Naive thymus-derived CD4-positive, alpha-beta T cell (primary cell): ENCODE measurements around the gene AK1. TPM values are rescaled to one million over a fixed set of nuclear protein-coding genes. Genes with fewer than 3 reads are reported as not detected.

Experiments
- ATAC-seq: fragments of 150-1000 bp; cut with Tn5 transposase; 2 replicates; pipeline ENCODE4 v1.10.0; 2021; ENCODE audit warnings: mild to moderate bottlenecking, moderate library complexity
- CTCF ChIA-PET: fragments of 350-600 bp; sonication (Branson Sonifier 250); formaldehyde crosslinking; loops from one replicate; lab custom pipeline; 2021; ENCODE audit warnings: antibody characterized with exemption; lab: Charles Lee
- POLR2A ChIA-PET: fragments of 350-600 bp; sonication (Branson Sonifier 250); formaldehyde crosslinking; loops from one replicate; lab custom pipeline; 2021; ENCODE audit warnings: antibody characterized with exemption, inconsistent platforms; lab: Charles Lee
- DNase-seq, 9 donors: peaks; one replicate each; pipeline versions ENCODE4 v3.0.0 to v3.0.0-alpha.2; 2020 to 2022; ENCODE audit warnings: mixed read lengths in 1 of 9
- H3K27ac ChIP-seq: one replicate; pipeline ENCODE4 v1.7.0; 2013; ENCODE audit warnings: mild to moderate bottlenecking, low read depth, low read length, moderate library complexity
- H3K27me3 ChIP-seq, 2 donors: one replicate each; pipeline ENCODE4 v1.7.0; 2013; ENCODE audit warnings: low read length in 2 of 2, mild to moderate bottlenecking in 2 of 2, moderate library complexity in 2 of 2; ENCODE audit not compliant: control insufficient read depth in 2 of 2, insufficient read depth in 2 of 2
- H3K36me3 ChIP-seq, 3 experiments: 1 replicate in 2 of 3; 2 replicates in 1 of 3; pipeline ENCODE4 v1.7.0; 2013; ENCODE audit warnings: low read length in 3 of 3, mild to moderate bottlenecking in 3 of 3, moderate library complexity in 1 of 3; ENCODE audit not compliant: insufficient read depth in 3 of 3, control insufficient read depth in 2 of 3
- H3K4me1 ChIP-seq, 2 donors: one replicate each; pipeline ENCODE4 v1.7.0; 2013; ENCODE audit warnings: low read length in 2 of 2, mild to moderate bottlenecking in 2 of 2, moderate library complexity in 1 of 2; ENCODE audit not compliant: control insufficient read depth in 2 of 2, insufficient read depth in 2 of 2
- H3K4me3 ChIP-seq: 2 replicates; pipeline ENCODE4 v1.7.0; 2013; ENCODE audit warnings: mild to moderate bottlenecking, low read length
- H3K9me3 ChIP-seq, 3 experiments: 1 replicate in 2 of 3; 2 replicates in 1 of 3; pipeline ENCODE4 v1.7.0; 2013; ENCODE audit warnings: low read length in 3 of 3; ENCODE audit not compliant: control insufficient read depth in 2 of 3
- H3K27ac Mint-ChIP-seq, 9 donors: one replicate each; pipeline ENCODE4 v1.8.0; 2020 to 2022; ENCODE audit warnings: mixed read lengths in 9 of 9, mild to moderate bottlenecking in 8 of 9, moderate library complexity in 5 of 9, inconsistent platforms in 2 of 9
- H3K27me3 Mint-ChIP-seq, 5 donors: one replicate each; pipeline ENCODE4 v1.8.0; 2021 to 2022; ENCODE audit warnings: mixed read lengths in 5 of 5, mild to moderate bottlenecking in 1 of 5
- H3K36me3 Mint-ChIP-seq, 5 donors: one replicate each; pipeline ENCODE4 v1.8.0; 2020 to 2022; ENCODE audit warnings: mixed read lengths in 5 of 5, mild to moderate bottlenecking in 3 of 5, inconsistent platforms in 1 of 5
- H3K4me1 Mint-ChIP-seq, 7 donors: one replicate each; pipeline ENCODE4 v1.8.0; 2020 to 2022; ENCODE audit warnings: mixed read lengths in 7 of 7, mild to moderate bottlenecking in 3 of 7, inconsistent platforms in 1 of 7
- H3K4me3 Mint-ChIP-seq, 10 donors: one replicate each; pipeline ENCODE4 v1.8.0; 2020 to 2022; ENCODE audit warnings: mild to moderate bottlenecking in 10 of 10, mixed read lengths in 10 of 10, moderate library complexity in 6 of 10, inconsistent platforms in 2 of 10
- H3K9me3 Mint-ChIP-seq, 11 donors: one replicate each; pipeline ENCODE4 v1.8.0; 2020 to 2022; ENCODE audit warnings: mixed read lengths in 11 of 11, mild to moderate bottlenecking in 4 of 11, inconsistent platforms in 1 of 11, moderate library complexity in 1 of 11
- intact Hi-C, 2 donors: fragments of 100-400 bp; cut with micrococcal nuclease; formaldehyde crosslinking; loops; one replicate each; pipeline ENCODE4 v1.15.1; 2023
- polyA plus RNA-seq, 2 donors: library from polyadenylated mRNA; unstranded; fragments of 300-500 nt; fragmentation: Illumina TruSeq; gene quantifications; one replicate each; pipeline ENCODE4 v1.2.3, GENCODE V29; 2021
- total RNA-seq, 6 experiments: library from RNA in 5 of 6; stranded (reverse) in 5 of 6; gene quantifications; 1 replicate in 5 of 6; 2 replicates in 1 of 6; pipeline ENCODE4 v1.2.3 and lab custom pipeline; 2021 to 2026

Gene AK1
- total and polyA plus RNA-seq, 7 experiments from 2014 or later: 0.09 to 64.9 (median 45.1) TPM

- Mint-ChIP-seq H3K36me3 (peaks cover 4 to 20% (median 7%) of the 10 kb centered on the region in 5 donors), H3K4me3 (peak overlapping the region in 2 of 10 donors; percentile 7 to 19), H3K9me3 (no peaks in the 10 kb centered on the region), H3K27me3 (no peaks in the 10 kb centered on the region), H3K4me1 (peaks cover 18 to 49% (median 38%) of the 10 kb centered on the region in 7 donors), H3K27ac (peak overlapping the region in 6 of 9 donors; percentile 43 to 81 (median 61))
- H3K27ac ChIP-seq: no peak overlapping the region
- no peaks in the 10 kb centered on the region for H3K9me3 ChIP-seq
- H3K36me3 ChIP-seq: peaks cover 0 to 56% (median 0%) of the 10 kb centered on the region in 3 experiments
- H3K4me1 ChIP-seq: peaks cover 24% of the 10 kb centered on the region in 2 donors
- no peak for ATAC-seq
- CTCF ChIA-PET: interaction anchor here (0.6 to 1.7 kb wide), 6 partner anchors 9 to 178 kb away, joined by 3 to 8 read pairs (median 4); partner anchors contain the start of gene TOR2A
- no peaks in the 10 kb centered on the region for H3K27me3 ChIP-seq
- no peak for DNase-seq
- intact Hi-C loops: no loop called here
- POLR2A ChIA-PET: interaction anchor here (1.1 to 1.2 kb wide), 3 partner anchors 9 to 178 kb away, joined by 3 to 4 read pairs (median 3); partner anchors contain the start of gene TOR2A
- no peak overlapping the region for H3K4me3 ChIP-seq
Measured at GRCh38 chr9:127912882-127913281, 35.4 kb upstream of the AK1 start.

GRCh38 chr9:127912296-127912695, 34.8 kb upstream of the AK1 start:
- Mint-ChIP-seq H3K9me3 (no peaks in the 10 kb centered on the region), H3K36me3 (peaks cover 4 to 20% (median 7%) of the 10 kb centered on the region in 5 donors), H3K27ac (peak overlapping the region in 2 of 9 donors; percentile 5 to 95), H3K4me1 (peaks cover 18 to 44% (median 33%) of the 10 kb centered on the region in 7 donors), H3K27me3 (no peaks in the 10 kb centered on the region), H3K4me3 (no peak overlapping the region)
- H3K36me3 ChIP-seq: peaks cover 0 to 59% (median 0%) of the 10 kb centered on the region in 3 experiments
- intact Hi-C loops: no loop called here
- ATAC-seq (no peak), DNase-seq (peak in 1 of 9 donors; percentile 6)
- H3K4me3 ChIP-seq: no peak overlapping the region
- no peaks in the 10 kb centered on the region for H3K9me3 ChIP-seq
- ChIA-PET POLR2A (interaction anchor here (0.6 to 1.2 kb wide), 4 partner anchors 8 to 177 kb away, joined by 3 to 4 read pairs (median 3); partner anchors contain the start of gene TOR2A), CTCF (interaction anchor here (0.9 to 1.1 kb wide), 2 partner anchors 9 to 30 kb away, joined by 3 to 4 read pairs; no protein-coding TSS in a partner anchor)
- peaks cover 20 to 23% of the 10 kb centered on the region in 2 donors for H3K4me1 ChIP-seq
- no peak overlapping the region for H3K27ac ChIP-seq
- no peaks in the 10 kb centered on the region for H3K27me3 ChIP-seq

- DNase-seq (peak in 1 of 9 donors; percentile 3), ATAC-seq (no peak)
- Histone ChIP-seq H3K4me3 (no peak overlapping the region), H3K27me3 (no peaks in the 10 kb centered on the region), H3K4me1 (peaks cover 26 to 33% of the 10 kb centered on the region in 2 donors), H3K9me3 (no peaks in the 10 kb centered on the region), H3K27ac (no peak overlapping the region), H3K36me3 (peaks cover 0 to 56% (median 0%) of the 10 kb centered on the region in 3 experiments)
- CTCF ChIA-PET: interaction anchor here (0.6 to 2.1 kb wide), 11 partner anchors 11 to 176 kb away, joined by 3 to 10 read pairs (median 3); partner anchors contain the start of gene TOR2A
- Mint-ChIP-seq H3K27me3 (no peaks in the 10 kb centered on the region), H3K4me1 (peaks cover 23 to 50% (median 40%) of the 10 kb centered on the region in 7 donors), H3K27ac (peak overlapping the region; percentile 69 to 95 (median 83)), H3K4me3 (peak overlapping the region in 2 of 10 donors; percentile 37 to 77), H3K36me3 (peaks cover 4 to 20% (median 7%) of the 10 kb centered on the region in 5 donors), H3K9me3 (no peaks in the 10 kb centered on the region)
- POLR2A ChIA-PET: interaction anchor here (0.6 kb wide), 1 partner anchor 38 kb away, joined by 3 read pairs; no protein-coding TSS in a partner anchor
- intact Hi-C loops: loop anchor here in 1 of 2 donors (1.0 kb wide), 1 partner anchor 175 kb away; the partner anchor contains the start of gene TOR2A
Measured at GRCh38 chr9:127910613-127911205, 33.2 kb upstream of the AK1 start.

GRCh38 chr9:127909839-127910273, 32.4 kb upstream of the AK1 start:
- H3K36me3 ChIP-seq: peaks cover 0 to 55% (median 0%) of the 10 kb centered on the region in 3 experiments
- ATAC-seq: no peak
- no peaks in the 10 kb centered on the region for H3K9me3 ChIP-seq
- peak overlapping the region in 5 of 9 donors; percentile 28 to 92 (median 60) for H3K27ac Mint-ChIP-seq
- H3K4me1 Mint-ChIP-seq: peaks cover 24 to 51% (median 38%) of the 10 kb centered on the region in 7 donors
- no peak for DNase-seq
- H3K4me3 Mint-ChIP-seq: no peak overlapping the region
- no peak overlapping the region for H3K4me3 ChIP-seq
- POLR2A ChIA-PET: interaction anchor here (0.7 kb wide), 1 partner anchor 106 kb away, joined by 3 read pairs; no protein-coding TSS in a partner anchor
- no peak overlapping the region for H3K27ac ChIP-seq
- peaks cover 4 to 20% (median 7%) of the 10 kb centered on the region in 5 donors for H3K36me3 Mint-ChIP-seq
- CTCF ChIA-PET: interaction anchor here (0.9 to 2.1 kb wide), 8 partner anchors 12 to 175 kb away, joined by 3 to 10 read pairs (median 4); partner anchors contain the start of gene TOR2A
- intact Hi-C loops: loop anchor here (1.0 to 5.0 kb wide), 3 partner anchors 43 to 458 kb away; partner anchors contain the start of genes LRSAM1 (in 1 of the 2), RPL12 (in 1 of the 2) and TOR2A (in 1 of the 2)
- H3K4me1 ChIP-seq: peaks cover 20 to 32% of the 10 kb centered on the region in 2 donors
- H3K27me3 ChIP-seq: no peaks in the 10 kb centered on the region
- no peaks in the 10 kb centered on the region for H3K9me3 Mint-ChIP-seq
- no peaks in the 10 kb centered on the region for H3K27me3 Mint-ChIP-seq

GRCh38 chr9:127908660-127908926, 31.1 kb upstream of the AK1 start:
- peaks cover 4 to 21% (median 7%) of the 10 kb centered on the region in 5 donors for H3K36me3 Mint-ChIP-seq
- no peaks in the 10 kb centered on the region for H3K9me3 Mint-ChIP-seq
- intact Hi-C loops: loop anchor here (5.0 kb wide), 2 partner anchors 41 to 456 kb away; partner anchors contain the start of genes LRSAM1 (in 1 of the 2) and RPL12 (in 1 of the 2)
- H3K4me3 Mint-ChIP-seq: no peak overlapping the region
- ChIA-PET POLR2A (interaction anchor here (1.0 kb wide), 1 partner anchor 22 kb away, joined by 3 read pairs; the partner anchor contains the start of gene PIP5KL1), CTCF (no interaction called here)
- Histone ChIP-seq H3K9me3 (no peaks in the 10 kb centered on the region), H3K36me3 (peaks cover 0 to 48% (median 0%) of the 10 kb centered on the region in 3 experiments), H3K27me3 (no peaks in the 10 kb centered on the region), H3K4me1 (peaks cover 24 to 36% of the 10 kb centered on the region in 2 donors), H3K27ac (peak overlapping the region; percentile 95), H3K4me3 (no peak overlapping the region)
- DNase-seq: no peak
- H3K27me3 Mint-ChIP-seq: no peaks in the 10 kb centered on the region
- no peak for ATAC-seq
- peaks cover 33 to 54% (median 47%) of the 10 kb centered on the region in 7 donors for H3K4me1 Mint-ChIP-seq
- peak overlapping the region in 4 of 9 donors; percentile 43 to 99 (median 72) for H3K27ac Mint-ChIP-seq
